Inferior parietal cortex (tissue), 1 donor: ENCODE data around the gene KMO.

Experiments
- DNase-seq: peaks from one replicate; pipeline ENCODE4 v3.0.0-alpha.2; 2016; ENCODE audit errors: extremely low spot score

KMO gene

GRCh38 chr1:241536969-241537368 is 4.8 kb downstream of the KMO start:
- DNase-seq = peak; percentile 55

GRCh38 chr1:241542199-241542907 is 10.2 kb downstream of the KMO start:
- DNase-seq = no peak

- DNase-seq = no peak
These were observed 15.8 kb downstream of the KMO start for GRCh38 chr1:241548008-241548407.

- no peak for DNase-seq
These were observed 18.1 kb downstream of the KMO start for GRCh38 chr1:241550318-241550717.

- no peak for DNase-seq
These were observed 19.8 kb downstream of the KMO start for GRCh38 chr1:241551759-241552638.

GRCh38 chr1:241553886-241554592 is 21.9 kb downstream of the KMO start:
- DNase-seq = no peak

- DNase-seq = no peak
These were observed 23.3 kb downstream of the KMO start for GRCh38 chr1:241555526-241555925.

GRCh38 chr1:241557031-241557430 is 24.9 kb downstream of the KMO start:
- no peak for DNase-seq

GRCh38 chr1:241557551-241558193 is 25.5 kb downstream of the KMO start:
- DNase-seq = no peak

- no peak for DNase-seq
These were observed 28.1 kb downstream of the KMO start for GRCh38 chr1:241560146-241560848.

GRCh38 chr1:241560849-241561187 is 28.6 kb downstream of the KMO start:
- no peak for DNase-seq

- no peak for DNase-seq
These were observed 37.7 kb downstream of the KMO start for GRCh38 chr1:241569848-241570247.

- no peak for DNase-seq
These were observed 42.0 kb downstream of the KMO start for GRCh38 chr1:241574154-241574553.

GRCh38 chr1:241579434-241579833 is 47.3 kb downstream of the KMO start:
- DNase-seq = no peak

- DNase-seq = no peak
These were observed 50.7 kb downstream of the KMO start for GRCh38 chr1:241582921-241583321.

GRCh38 chr1:241586905-241587512 is 54.8 kb downstream of the KMO start:
- DNase-seq = peak; percentile 38

- no peak for DNase-seq
These were observed 57.3 kb downstream of the KMO start for GRCh38 chr1:241589521-241589920.

GRCh38 chr1:241590719-241591118 is 58.5 kb downstream of the KMO start:
- DNase-seq = no peak

- DNase-seq = no peak
These were observed 59.1 kb downstream of the KMO start for GRCh38 chr1:241591317-241591716.

GRCh38 chr1:241591736-241592135 is 59.6 kb downstream of the KMO start:
- no peak for DNase-seq
